Activated T-cell treated with anti-CD3 and anti-CD28 coated beads for 24 hours (primary cell): ENCODE measurements around the gene TRAF7.

Source experiments
- DNase-seq: peaks from one replicate; pipeline ENCODE4 v3.0.0-alpha.2; 2020; ENCODE audit warnings: low read depth

Gene TRAF7

GRCh38 chr16:2165861-2166260 lies 10.3 kb downstream of the TRAF7 start:
- no peak for DNase-seq

GRCh38 chr16:2166263-2167067 lies 10.9 kb downstream of the TRAF7 start:
- no peak for DNase-seq

GRCh38 chr16:2167068-2167638 lies 11.6 kb downstream of the TRAF7 start:
- no peak for DNase-seq

- DNase-seq = no peak
Measured at GRCh38 chr16:2170080-2170479, 14.5 kb downstream of the TRAF7 start.

- no peak for DNase-seq
Measured at GRCh38 chr16:2170587-2171435, 15.2 kb downstream of the TRAF7 start.

- DNase-seq = no peak
Measured at GRCh38 chr16:2171601-2172178, 16.1 kb downstream of the TRAF7 start.

- DNase-seq = no peak
Measured at GRCh38 chr16:2172688-2173335, 17.2 kb downstream of the TRAF7 start.

GRCh38 chr16:2173366-2173765 lies 17.8 kb downstream of the TRAF7 start:
- DNase-seq = no peak

GRCh38 chr16:2173916-2174315 lies 18.3 kb downstream of the TRAF7 start:
- DNase-seq = no peak

- no peak for DNase-seq
Measured at GRCh38 chr16:2174396-2175131, 19.0 kb downstream of the TRAF7 start.

- no peak for DNase-seq
Measured at GRCh38 chr16:2175454-2175853, 19.9 kb downstream of the TRAF7 start.

- no peak for DNase-seq
Measured at GRCh38 chr16:2176047-2176446, 20.5 kb downstream of the TRAF7 start.

- DNase-seq = no peak
Measured at GRCh38 chr16:2177101-2177500, 21.5 kb downstream of the TRAF7 start.

GRCh38 chr16:2177561-2177960 lies 22.0 kb downstream of the TRAF7 start:
- no peak for DNase-seq

GRCh38 chr16:2178321-2179106 lies 22.9 kb downstream of the TRAF7 start:
- DNase-seq = no peak

- DNase-seq = no peak
Measured at GRCh38 chr16:2179107-2179501, 23.5 kb downstream of the TRAF7 start.

- DNase-seq = no peak
Measured at GRCh38 chr16:2179576-2179975, 24.0 kb downstream of the TRAF7 start.

- DNase-seq = no peak
Measured at GRCh38 chr16:2180461-2180860, 24.9 kb downstream of the TRAF7 start.

GRCh38 chr16:2180962-2181923 lies 25.7 kb downstream of the TRAF7 start:
- no peak for DNase-seq
